NCI-H69 (cell line): ENCODE data around the gene KRT77.

Experiments
- DNase-seq: peaks from one replicate; lab custom pipeline; 2025; lab: John Stamatoyannopoulos, UW

Gene KRT77

GRCh38 chr12:52655251-52655650, 48.1 kb downstream of the KRT77 start:
- no peak for DNase-seq

GRCh38 chr12:52651726-52652261, 51.5 kb downstream of the KRT77 start, which contains the start of gene KRT2:
KRT2 (minus strand) TSS chr12:52652211; CDS start chr12:52652142, 69 bp downstream.
- DNase-seq = no peak

- DNase-seq = no peak
Observed at GRCh38 chr12:52650520-52651081, 52.7 kb downstream of the KRT77 start.

GRCh38 chr12:52649066-52649465, 54.3 kb downstream of the KRT77 start:
- DNase-seq = no peak

- no peak for DNase-seq
Observed at GRCh38 chr12:52648012-52648550, 55.2 kb downstream of the KRT77 start.

- DNase-seq = no peak
Observed at GRCh38 chr12:52647601-52648000, 55.7 kb downstream of the KRT77 start.

GRCh38 chr12:52646613-52647012, 56.7 kb downstream of the KRT77 start:
- no peak for DNase-seq

- DNase-seq = no peak
Observed at GRCh38 chr12:52645982-52646381, 57.3 kb downstream of the KRT77 start.

- DNase-seq = no peak
Observed at GRCh38 chr12:52645120-52645761, 58.1 kb downstream of the KRT77 start.

- DNase-seq = no peak
Observed at GRCh38 chr12:52644078-52644415, 59.3 kb downstream of the KRT77 start.

- no peak for DNase-seq
Observed at GRCh38 chr12:52643233-52644077, 59.9 kb downstream of the KRT77 start.

- DNase-seq = no peak
Observed at GRCh38 chr12:52641468-52641867, 61.9 kb downstream of the KRT77 start.
